ENCODE measurements around the gene HYAL2. TPM values are rescaled to one million over a fixed set of nuclear protein-coding genes. Genes with fewer than 3 reads are reported as not detected.

HYAL2 gene
- polyA plus RNA-seq, 1 donor from 2014 or later: 116 TPM

DNA sequence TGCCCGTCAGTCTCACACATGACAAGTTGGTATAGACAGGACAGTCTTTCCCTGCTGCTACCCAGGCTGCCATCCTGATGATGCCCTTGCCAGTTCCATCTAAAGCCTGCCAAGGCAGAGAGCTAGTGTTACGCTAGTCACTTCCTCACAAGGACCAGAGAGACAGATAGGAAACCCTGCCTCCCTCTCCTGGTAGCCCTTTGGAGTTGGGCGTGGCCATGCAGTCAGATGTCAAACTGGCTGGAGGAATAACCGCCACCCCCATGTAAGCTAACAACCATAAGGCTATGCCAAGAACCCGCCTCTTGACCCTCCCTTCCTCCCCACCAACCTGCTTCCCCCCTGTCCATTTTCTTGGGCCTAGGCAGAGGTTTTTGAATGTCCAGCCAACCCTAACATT is 34.0 kb upstream of the HYAL2 start:
- peaks cover 38% of the 10 kb centered on the region for H3K79me2 ChIP-seq (replicated peaks; ENCODE audit: insufficient read depth, low read length)
- H3K9me2 ChIP-seq (ENCODE audit: insufficient read depth, low read length): no peaks in the 10 kb centered on the region
- H3K4me2 ChIP-seq (ENCODE audit: low read length): peak overlapping the region; percentile 73
- H3F3A ChIP-seq (ENCODE audit: insufficient read depth, low read length, poor library complexity, severe bottlenecking): no peaks in the 10 kb centered on the region
- no peak overlapping the region for H2AFZ ChIP-seq (ENCODE audit: low read depth, low read length)
- H3K27ac ChIP-seq (ENCODE audit: low read length): no peak overlapping the region
- H3K9me3 ChIP-seq (ENCODE audit: low read length): no peaks in the 10 kb centered on the region
- H4K20me1 ChIP-seq (ENCODE audit: insufficient read depth): peaks cover 9% of the 10 kb centered on the region
- no peak for TF ChIP-seq POLR2AphosphoS5 (IDR thresholded peaks at IDR 0.05)
- TF ChIP-seq EZH2 (IDR thresholded peaks at IDR 0.05; ENCODE audit: borderline replicate concordance, insufficient read depth, low read length, poor library complexity, severe bottlenecking): no peak
- no peak for TF ChIP-seq EP300 (conservative IDR thresholded peaks at IDR 0.05; ENCODE audit: poor library complexity, severe bottlenecking)
- no peak for TF ChIP-seq RAD21 (conservative IDR thresholded peaks at IDR 0.05)
- TF ChIP-seq MXI1 (conservative IDR thresholded peaks at IDR 0.05; ENCODE audit: poor library complexity, severe bottlenecking): no peak
- TF ChIP-seq TAF1 (IDR thresholded peaks at IDR 0.05; ENCODE audit: low read depth): no peak
- no peak for TF ChIP-seq CTCF (IDR thresholded peaks at IDR 0.05; ENCODE audit: poor library complexity, severe bottlenecking)
- TF ChIP-seq SMC3 (conservative IDR thresholded peaks at IDR 0.05; ENCODE audit: poor library complexity): no peak
- TF ChIP-seq REST (IDR thresholded peaks at IDR 0.05; ENCODE audit: borderline replicate concordance): no peak
- no peaks in the 10 kb centered on the region for H3K36me3 ChIP-seq (ENCODE audit: insufficient read depth, low read length)
- peak overlapping the region; percentile 94 for H3K4me3 ChIP-seq (ENCODE audit: low read length)
- H3K9ac ChIP-seq (ENCODE audit: low read length): peak overlapping the region; percentile 21
- H3K27me3 ChIP-seq (ENCODE audit: insufficient read depth, low read depth, low read length): no peaks in the 10 kb centered on the region

- peak overlapping the region; percentile 21 for H3K9ac ChIP-seq (ENCODE audit: low read length)
- H3K27ac ChIP-seq (ENCODE audit: low read length): no peak overlapping the region
- no peak overlapping the region for H2AFZ ChIP-seq (ENCODE audit: low read depth, low read length)
- no peaks in the 10 kb centered on the region for H3K36me3 ChIP-seq (ENCODE audit: insufficient read depth, low read length)
- peaks cover 9% of the 10 kb centered on the region for H4K20me1 ChIP-seq (ENCODE audit: insufficient read depth)
- H3K9me2 ChIP-seq (ENCODE audit: insufficient read depth, low read length): no peaks in the 10 kb centered on the region
- H3K9me3 ChIP-seq (ENCODE audit: low read length): no peaks in the 10 kb centered on the region
- no peaks in the 10 kb centered on the region for H3K27me3 ChIP-seq (ENCODE audit: insufficient read depth, low read depth, low read length)
- no peaks in the 10 kb centered on the region for H3F3A ChIP-seq (ENCODE audit: insufficient read depth, low read length, poor library complexity, severe bottlenecking)
- H3K4me2 ChIP-seq (ENCODE audit: low read length): peak overlapping the region; percentile 73
- peak overlapping the region; percentile 94 for H3K4me3 ChIP-seq (ENCODE audit: low read length)
- H3K79me2 ChIP-seq (replicated peaks; ENCODE audit: insufficient read depth, low read length): peaks cover 38% of the 10 kb centered on the region
- TF ChIP-seq SMC3 (conservative IDR thresholded peaks at IDR 0.05; ENCODE audit: poor library complexity) (peak; percentile 43), EP300 (conservative IDR thresholded peaks at IDR 0.05; ENCODE audit: poor library complexity, severe bottlenecking) (no peak), RAD21 (conservative IDR thresholded peaks at IDR 0.05) (peak; percentile 30)
Observed at GRCh38 chr3:50355829-50356552, 33.4 kb upstream of the HYAL2 start.

All from neural cell (in vitro differentiated cells).